Measurements from ENCODE around the gene SLC39A10.

- TF ChIP-seq, protein P1, sequence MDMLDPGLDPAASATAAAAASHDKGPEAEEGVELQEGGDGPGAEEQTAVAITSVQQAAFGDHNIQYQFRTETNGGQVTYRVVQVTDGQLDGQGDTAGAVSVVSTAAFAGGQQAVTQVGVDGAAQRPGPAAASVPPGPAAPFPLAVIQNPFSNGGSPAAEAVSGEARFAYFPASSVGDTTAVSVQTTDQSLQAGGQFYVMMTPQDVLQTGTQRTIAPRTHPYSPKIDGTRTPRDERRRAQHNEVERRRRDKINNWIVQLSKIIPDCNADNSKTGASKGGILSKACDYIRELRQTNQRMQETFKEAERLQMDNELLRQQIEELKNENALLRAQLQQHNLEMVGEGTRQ (IDR thresholded peaks at IDR 0.05; ENCODE audit: borderline replicate concordance, low read depth, low read length): no peak
- TF ChIP-seq NR2F1 (conservative IDR thresholded peaks at IDR 0.05) (no peak), TCF12 (IDR thresholded peaks at IDR 0.05; ENCODE audit: low read depth, low read length) (no peak), ZBTB11 (CRISPR knock-in tag; IDR thresholded peaks at IDR 0.05) (no peak), ZNF274 (IDR thresholded peaks at IDR 0.05; ENCODE audit: insufficient read depth, insufficient read length) (no peak), SRF (IDR thresholded peaks at IDR 0.05; ENCODE audit: low read depth in 2 of 2, low read length in 2 of 2) (no peak), MXI1 (IDR thresholded peaks at IDR 0.05; ENCODE audit: low read depth, low read length) (no peak), SMC3 (IDR thresholded peaks at IDR 0.05; ENCODE audit: borderline replicate concordance, low read length) (no peak)
- TF ChIP-seq, protein P2, sequence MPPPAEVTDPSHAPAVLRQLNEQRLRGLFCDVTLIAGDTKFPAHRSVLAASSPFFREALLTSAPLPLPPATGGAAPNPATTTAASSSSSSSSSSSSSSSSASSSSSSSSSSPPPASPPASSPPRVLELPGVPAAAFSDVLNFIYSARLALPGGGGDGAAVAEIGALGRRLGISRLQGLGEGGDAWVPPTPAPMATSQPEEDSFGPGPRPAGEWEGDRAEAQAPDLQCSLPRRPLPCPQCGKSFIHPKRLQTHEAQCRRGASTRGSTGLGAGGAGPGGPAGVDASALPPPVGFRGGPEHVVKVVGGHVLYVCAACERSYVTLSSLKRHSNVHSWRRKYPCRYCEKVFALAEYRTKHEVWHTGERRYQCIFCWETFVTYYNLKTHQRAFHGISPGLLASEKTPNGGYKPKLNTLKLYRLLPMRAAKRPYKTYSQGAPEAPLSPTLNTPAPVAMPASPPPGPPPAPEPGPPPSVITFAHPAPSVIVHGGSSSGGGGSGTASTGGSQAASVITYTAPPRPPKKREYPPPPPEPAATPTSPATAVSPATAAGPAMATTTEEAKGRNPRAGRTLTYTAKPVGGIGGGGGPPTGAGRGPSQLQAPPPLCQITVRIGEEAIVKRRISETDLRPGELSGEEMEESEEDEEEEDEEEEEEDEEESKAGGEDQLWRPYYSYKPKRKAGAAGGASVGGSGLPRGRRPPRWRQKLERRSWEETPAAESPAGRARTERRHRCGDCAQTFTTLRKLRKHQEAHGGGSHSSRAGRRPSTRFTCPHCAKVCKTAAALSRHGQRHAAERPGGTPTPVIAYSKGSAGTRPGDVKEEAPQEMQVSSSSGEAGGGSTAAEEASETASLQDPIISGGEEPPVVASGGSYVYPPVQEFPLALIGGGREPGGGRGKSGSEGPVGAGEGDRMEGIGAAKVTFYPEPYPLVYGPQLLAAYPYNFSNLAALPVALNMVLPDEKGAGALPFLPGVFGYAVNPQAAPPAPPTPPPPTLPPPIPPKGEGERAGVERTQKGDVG (CRISPR knock-in tag; IDR thresholded peaks at IDR 0.05): no peak
- TF ChIP-seq, protein P3, sequence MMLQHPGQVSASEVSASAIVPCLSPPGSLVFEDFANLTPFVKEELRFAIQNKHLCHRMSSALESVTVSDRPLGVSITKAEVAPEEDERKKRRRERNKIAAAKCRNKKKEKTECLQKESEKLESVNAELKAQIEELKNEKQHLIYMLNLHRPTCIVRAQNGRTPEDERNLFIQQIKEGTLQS (IDR thresholded peaks at IDR 0.05; ENCODE audit: borderline replicate concordance, extremely low read depth, low read depth, low read length): no peak
Observed at GRCh38 chr2:195759877-195760276, 102.9 kb downstream of the SLC39A10 start.

Measured in GM12878 (cell line).